Spleen (tissue), 7 donors: ENCODE data around the gene LRIT1.

Experiments used
- CTCF ChIP-seq, 11 experiments: fragments of 200-600 bp in 7 of 11; fragments of 450-650 bp in 4 of 11; sonication (generic) in 4 of 11; IDR thresholded peaks in 8 of 11; conservative IDR thresholded peaks in 3 of 11; 1 replicate in 7 of 11; 2 replicates in 4 of 11; pipeline versions ENCODE4 v1.4.0 to v1.8.0; 2016 to 2021; ENCODE audit warnings: antibody characterized with exemption in 11 of 11, inconsistent platforms in 4 of 11, mild to moderate bottlenecking in 1 of 11
- POLR2A ChIP-seq, 3 donors: fragments of 450-650 bp; IDR thresholded peaks; one replicate each; pipeline ENCODE4 v1.5.1; 2017; ENCODE audit warnings: antibody characterized with exemption in 3 of 3, mild to moderate bottlenecking in 1 of 3
- POLR2AphosphoS5 ChIP-seq, 3 donors: sonication (generic); formaldehyde crosslinking; IDR thresholded peaks; one replicate each; pipeline ENCODE4 v1.5.1; 2017; ENCODE audit warnings: antibody characterized with exemption in 3 of 3
- donor health status: DM: no; HTN: no; CAD: no; lungs with moderate emphysema.
- donor health status: DM: no; HTN: no; CAD: no.
- donor health status: DM: no; HTN: no; CAD: no.

DNA sequence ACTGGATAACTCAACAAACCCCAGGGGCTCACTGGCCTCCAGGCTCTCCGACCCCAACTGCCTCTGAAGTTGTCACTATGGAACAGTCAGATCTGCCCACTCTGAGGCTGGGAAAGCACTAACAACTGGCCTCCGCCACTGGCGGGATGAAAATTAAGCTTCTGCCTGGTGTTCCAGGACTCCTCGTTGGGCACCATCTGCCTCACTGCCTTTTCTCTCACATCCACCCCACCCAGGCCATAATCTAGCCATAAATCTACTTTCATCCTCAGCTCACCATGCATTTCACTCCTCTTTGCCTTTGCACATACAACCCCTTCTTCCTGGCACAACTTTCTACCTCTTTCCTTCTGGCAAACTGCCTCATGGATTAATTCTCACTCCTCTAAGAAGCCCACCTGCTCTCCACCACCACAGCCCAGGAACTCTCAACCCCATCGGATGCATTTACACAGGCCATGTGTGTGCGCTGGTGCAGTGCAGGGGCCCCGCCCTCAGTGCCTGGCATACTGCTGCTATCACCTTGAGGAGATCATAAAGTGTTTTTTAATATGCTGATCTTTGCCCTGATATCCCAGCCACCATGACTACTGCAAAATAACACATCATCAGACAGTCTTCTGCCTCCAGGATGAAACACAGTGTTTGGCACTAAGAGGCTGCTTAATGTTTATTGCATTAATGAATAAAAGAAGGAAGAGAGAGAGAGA, 43.0 kb downstream of the LRIT1 start:
- TF ChIP-seq CTCF (IDR thresholded peaks at IDR 0.05 in 8 of 11, conservative IDR thresholded peaks at IDR 0.05 in 3 of 11), result no peak
- TF ChIP-seq POLR2AphosphoS5 (IDR thresholded peaks at IDR 0.05), result no peak
- TF ChIP-seq POLR2A (IDR thresholded peaks at IDR 0.05), result no peak
